WTC11 (cell line): ENCODE measurements around the gene TEX11. TPM values are rescaled to one million over a fixed set of nuclear protein-coding genes. Genes with fewer than 3 reads are reported as not detected.

Experiments used
- ATAC-seq: fragments of 200-7000 bp; cut with Tn5 transposase; 2 replicates; pipeline ENCODE4 v1.10.0; 2021; ENCODE audit warnings: mild to moderate bottlenecking, moderate library complexity
- CTCF ChIA-PET: fragments of 300-600 bp; sonication (Branson Sonifier 250); formaldehyde crosslinking; loops from one replicate; lab custom pipeline; 2021; ENCODE audit warnings: antibody characterized with exemption; lab: Charles Lee
- POLR2A ChIA-PET: fragments of 350-600 bp; sonication (Branson Sonifier 250); formaldehyde crosslinking; loops from one replicate; lab custom pipeline; 2021; ENCODE audit warnings: antibody characterized with exemption; lab: Charles Lee
- DNase-seq: peaks from one replicate; pipeline ENCODE4 v3.0.0; 2021; ENCODE audit warnings: low spot score
- H3K27ac Mint-ChIP-seq: 2 replicates; pipeline ENCODE4 v1.8.0; 2021; ENCODE audit warnings: mixed read lengths
- H3K27me3 Mint-ChIP-seq: 2 replicates; pipeline ENCODE4 v1.8.0; 2021; ENCODE audit warnings: low read depth, mild to moderate bottlenecking, moderate library complexity, mixed read lengths
- H3K36me3 Mint-ChIP-seq: 2 replicates; pipeline ENCODE4 v1.8.0; 2021; ENCODE audit warnings: mixed read lengths
- H3K4me1 Mint-ChIP-seq: 2 replicates; pipeline ENCODE4 v1.8.0; 2022; ENCODE audit warnings: mixed read lengths
- H3K4me3 Mint-ChIP-seq: 2 replicates; pipeline ENCODE4 v1.8.0; 2021; ENCODE audit warnings: mild to moderate bottlenecking, moderate library complexity, mixed read lengths
- H3K9me3 Mint-ChIP-seq: 2 replicates; pipeline ENCODE4 v1.8.0; 2021; ENCODE audit warnings: mixed read lengths
- ATF2 ChIP-seq: sonication (generic); formaldehyde crosslinking; IDR thresholded peaks from 2 replicates; pipeline ENCODE4 v1.8.1; 2022; ENCODE audit warnings: low read depth, missing genetic modification reagents, borderline replicate concordance
- CBFB ChIP-seq: sonication (generic); formaldehyde crosslinking; IDR thresholded peaks from 2 replicates; pipeline ENCODE4 v1.8.1; 2022; ENCODE audit warnings: mild to moderate bottlenecking, low read depth, missing genetic modification reagents
- E2F4 ChIP-seq: sonication (generic); formaldehyde crosslinking; IDR thresholded peaks from 2 replicates; pipeline ENCODE4 v1.8.1; 2022; ENCODE audit warnings: low read depth, mild to moderate bottlenecking, moderate library complexity, missing genetic modification reagents, borderline replicate concordance
- E2F5 ChIP-seq: sonication (generic); formaldehyde crosslinking; IDR thresholded peaks from 2 replicates; pipeline ENCODE4 v1.8.1; 2022; ENCODE audit warnings: mild to moderate bottlenecking, moderate library complexity, missing genetic modification reagents
- FOXK1 ChIP-seq: sonication (generic); formaldehyde crosslinking; IDR thresholded peaks from 2 replicates; pipeline ENCODE4 v1.8.0; 2022; ENCODE audit warnings: mild to moderate bottlenecking, moderate library complexity, missing genetic modification reagents
- GRHL2 ChIP-seq: fragments of 250-450 bp; sonication (Bioruptor Pico); IDR thresholded peaks from 2 replicates; pipeline ENCODE4 v1.8.0; 2022; ENCODE audit warnings: mild to moderate bottlenecking, moderate library complexity; ENCODE audit not compliant: insufficient replicate concordance, severe bottlenecking
- GTF2I ChIP-seq: fragments of 250-450 bp; sonication (Bioruptor Pico); conservative IDR thresholded peaks from 2 replicates; pipeline ENCODE4 v1.4.0; 2021; ENCODE audit warnings: mild to moderate bottlenecking
- KAT7 ChIP-seq: sonication (generic); formaldehyde crosslinking; IDR thresholded peaks from 2 replicates; pipeline ENCODE4 v1.8.1; 2023; ENCODE audit warnings: missing genetic modification reagents, mild to moderate bottlenecking, borderline replicate concordance
- MXD4 ChIP-seq: fragments of 250-450 bp; sonication (Bioruptor Pico); IDR thresholded peaks from 2 replicates; pipeline ENCODE4 v1.8.0; 2021; ENCODE audit warnings: mild to moderate bottlenecking, moderate library complexity, borderline replicate concordance
- MYBL2 ChIP-seq: sonication (generic); formaldehyde crosslinking; IDR thresholded peaks from 2 replicates; pipeline ENCODE4 v1.8.1; 2023; ENCODE audit warnings: mild to moderate bottlenecking, moderate library complexity, missing genetic modification reagents
- STAT6 ChIP-seq: sonication (generic); formaldehyde crosslinking; conservative IDR thresholded peaks from 2 replicates; pipeline ENCODE4 v1.8.1; 2023; ENCODE audit warnings: mild to moderate bottlenecking, low read depth, missing genetic modification reagents, moderate library complexity
- ZNF317 ChIP-seq: sonication (generic); formaldehyde crosslinking; IDR thresholded peaks from 2 replicates; pipeline ENCODE4 v1.8.1; 2023; ENCODE audit warnings: low read depth, mild to moderate bottlenecking, moderate library complexity, missing genetic modification reagents, borderline replicate concordance
- ZNF512 ChIP-seq: sonication (generic); formaldehyde crosslinking; IDR thresholded peaks from 2 replicates; pipeline ENCODE4 v1.8.1; 2022; ENCODE audit warnings: missing genetic modification reagents, borderline replicate concordance
- total RNA-seq: library from RNA; stranded (reverse); gene quantifications from 3 replicates; pipeline ENCODE4 v1.2.3, GENCODE V29; 2021
- TF ChIP-seq, protein P1 (sequence below): fragments of 250-450 bp; sonication (Bioruptor Pico); IDR thresholded peaks from 2 replicates; pipeline ENCODE4 v1.9.0; 2021; ENCODE audit warnings: mild to moderate bottlenecking

The TEX11 gene
- total RNA-seq, 1 experiment from 2014 or later, result 0.31 TPM

DNA sequence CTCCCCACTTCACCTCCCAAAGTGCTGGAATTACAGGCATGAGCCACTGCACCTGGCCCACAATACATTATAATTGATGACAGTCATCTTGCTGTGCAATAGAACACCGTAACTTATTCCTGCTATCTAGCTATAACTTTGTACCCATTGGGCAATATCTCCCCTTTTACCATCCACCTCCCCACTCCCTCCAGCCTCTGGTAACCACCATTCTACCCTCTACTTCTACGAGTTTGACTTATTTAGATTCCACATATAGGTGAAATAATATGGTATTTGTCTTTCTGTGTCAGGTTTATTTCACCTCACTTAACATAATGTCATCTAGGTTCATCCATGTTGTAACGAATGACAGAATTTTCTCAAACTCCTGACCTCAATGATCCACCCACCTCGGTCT, 8.2 kb upstream of the TEX11 start:
- H3K4me3 Mint-ChIP-seq, result no peak overlapping the region
- H3K36me3 Mint-ChIP-seq, result peaks cover 4% of the 10 kb centered on the region; the same call in 1 of the 2 replicates
- H3K4me1 Mint-ChIP-seq, result peaks cover 14% of the 10 kb centered on the region
- POLR2A ChIA-PET, result no interaction called here
- DNase-seq (no peak), ATAC-seq (no peak)
- H3K9me3 Mint-ChIP-seq, result peaks cover 5% of the 10 kb centered on the region; the same call in 1 of the 2 replicates
- H3K27ac Mint-ChIP-seq, result no peak overlapping the region
- CTCF ChIA-PET, result no interaction called here
- TF ChIP-seq ATF2 (CRISPR knock-in tag) (no peak), E2F4 (CRISPR knock-in tag) (no peak), MYBL2 (CRISPR knock-in tag) (no peak), MXD4 (CRISPR knock-in tag) (no peak), E2F5 (no peak)
- H3K27me3 Mint-ChIP-seq, result no peaks in the 10 kb centered on the region

- TF ChIP-seq ATF2 (CRISPR knock-in tag) (no peak), ZNF317 (CRISPR knock-in tag) (no peak), STAT6 (no peak), ZNF512 (CRISPR knock-in tag) (no peak), GRHL2 (CRISPR knock-in tag) (no peak), KAT7 (CRISPR knock-in tag) (no peak), MXD4 (CRISPR knock-in tag) (no peak), E2F4 (CRISPR knock-in tag) (no peak), FOXK1 (CRISPR knock-in tag) (no peak), GTF2I (CRISPR knock-in tag) (no peak), CBFB (no peak)
- TF ChIP-seq, protein P1, sequence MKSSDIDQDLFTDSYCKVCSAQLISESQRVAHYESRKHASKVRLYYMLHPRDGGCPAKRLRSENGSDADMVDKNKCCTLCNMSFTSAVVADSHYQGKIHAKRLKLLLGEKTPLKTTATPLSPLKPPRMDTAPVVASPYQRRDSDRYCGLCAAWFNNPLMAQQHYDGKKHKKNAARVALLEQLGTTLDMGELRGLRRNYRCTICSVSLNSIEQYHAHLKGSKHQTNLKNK (CRISPR knock-in tag), result no peak
- ChIA-PET CTCF (no interaction called here), POLR2A (no interaction called here)
- Mint-ChIP-seq H3K4me3 (no peak overlapping the region), H3K4me1 (no peaks in the 10 kb centered on the region), H3K36me3 (no peaks in the 10 kb centered on the region), H3K9me3 (peaks cover 9% of the 10 kb centered on the region; the same call in 1 of the 2 replicates), H3K27ac (no peak overlapping the region), H3K27me3 (peaks cover 4% of the 10 kb centered on the region)
- DNase-seq (no peak), ATAC-seq (peak; percentile 52)
Observed at GRCh38 chrX:70907900-70908299, 611 bp downstream of the TEX11 start.
